ENCODE measurements around the gene ITPR2. TPM values are rescaled to one million over a fixed set of nuclear protein-coding genes. Genes with fewer than 3 reads are reported as not detected.

ITPR2 gene
- total RNA-seq, 2 experiments from 2014 or later = 31.7 to 36.3 TPM

- Mint-ChIP-seq H3K4me3 (no peak overlapping the region), H3K27me3 (peaks cover 3% of the 10 kb centered on the region), H3K27ac (no peak overlapping the region), H3K4me1 (peaks cover 25% of the 10 kb centered on the region), H3K9me3 (no peaks in the 10 kb centered on the region), H3K36me3 (ENCODE audit: low read depth) (no peaks in the 10 kb centered on the region)
- ChIA-PET CTCF (no interaction called here), POLR2A (interaction anchor here (0.6 kb wide), 1 partner anchor 86 kb away, joined by 3 read pairs; no protein-coding TSS in a partner anchor)
- no peak for DNase-seq
Observed at GRCh38 chr12:26297396-26298070, 535.5 kb downstream of the ITPR2 start.

- Mint-ChIP-seq H3K4me1 (peaks cover 24% of the 10 kb centered on the region), H3K9me3 (no peaks in the 10 kb centered on the region), H3K36me3 (ENCODE audit: low read depth) (no peaks in the 10 kb centered on the region)
Observed at GRCh38 chr12:26295001-26295400, 538.0 kb downstream of the ITPR2 start.

GRCh38 chr12:26293612-26294011, 539.4 kb downstream of the ITPR2 start:
- Mint-ChIP-seq H3K27ac (no peak overlapping the region), H3K9me3 (no peaks in the 10 kb centered on the region), H3K4me1 (peaks cover 12% of the 10 kb centered on the region), H3K36me3 (ENCODE audit: low read depth) (no peaks in the 10 kb centered on the region), H3K27me3 (peaks cover 3% of the 10 kb centered on the region), H3K4me3 (no peak overlapping the region)
- ChIA-PET POLR2A (no interaction called here), CTCF (interaction anchor here (0.7 kb wide), 1 partner anchor 12 kb away, joined by 3 read pairs; no protein-coding TSS in a partner anchor)
- DNase-seq = no peak

More at GRCh38 chr12:26295001-26295400, 538.0 kb downstream of the ITPR2 start:
- Mint-ChIP-seq H3K27me3 (peaks cover 3% of the 10 kb centered on the region), H3K4me3 (no peak overlapping the region), H3K27ac (no peak overlapping the region)
- ChIA-PET CTCF (no interaction called here), POLR2A (no interaction called here)
- DNase-seq = no peak

- H3K4me3 Mint-ChIP-seq = no peak overlapping the region
- H3K27ac Mint-ChIP-seq = no peak overlapping the region
- peaks cover 3% of the 10 kb centered on the region for H3K27me3 Mint-ChIP-seq
- H3K36me3 Mint-ChIP-seq (ENCODE audit: low read depth) = no peaks in the 10 kb centered on the region
- POLR2A ChIA-PET = no interaction called here
- H3K4me1 Mint-ChIP-seq = peaks cover 3% of the 10 kb centered on the region
- CTCF ChIA-PET = no interaction called here
- no peaks in the 10 kb centered on the region for H3K9me3 Mint-ChIP-seq
- DNase-seq = no peak
Observed at GRCh38 chr12:26292596-26292995, 540.4 kb downstream of the ITPR2 start.

- H3K4me1 Mint-ChIP-seq = no peaks in the 10 kb centered on the region
- POLR2A ChIA-PET = no interaction called here
Observed at GRCh38 chr12:26290565-26290964, 542.4 kb downstream of the ITPR2 start.

GRCh38 chr12:26287671-26288381, 545.2 kb downstream of the ITPR2 start:
- CTCF ChIA-PET = no interaction called here
- Mint-ChIP-seq H3K4me1 (peaks cover 2% of the 10 kb centered on the region), H3K4me3 (no peak overlapping the region), H3K9me3 (no peaks in the 10 kb centered on the region), H3K36me3 (ENCODE audit: low read depth) (no peaks in the 10 kb centered on the region), H3K27me3 (peaks cover 1% of the 10 kb centered on the region), H3K27ac (no peak overlapping the region)
- DNase-seq = no peak
- POLR2A ChIA-PET = no interaction called here

More at GRCh38 chr12:26290565-26290964, 542.4 kb downstream of the ITPR2 start:
- Mint-ChIP-seq H3K27ac (no peak overlapping the region), H3K4me3 (no peak overlapping the region), H3K27me3 (peaks cover 1% of the 10 kb centered on the region), H3K9me3 (no peaks in the 10 kb centered on the region), H3K36me3 (ENCODE audit: low read depth) (no peaks in the 10 kb centered on the region)
- CTCF ChIA-PET = no interaction called here
- no peak for DNase-seq

Other genes with a start within 250 kb of the ITPR2 start
- 10 to 100 TPM; 44.8 to 45.8 TPM for gene INTS13, start 104.8 kb upstream of the ITPR2 start, total RNA-seq
- 10 to 100 TPM; 85.7 to 87.5 TPM for gene FGFR1OP2, start 105.3 kb upstream of the ITPR2 start, total RNA-seq
- gene TM7SF3, start 181.2 kb upstream of the ITPR2 start, total RNA-seq = 10 to 100 TPM; 33.6 to 35.7 TPM
- 10 to 100 TPM; 40.1 to 41.1 TPM for gene MED21, start 189.4 kb upstream of the ITPR2 start, total RNA-seq
- gene C12orf71, start 249.4 kb upstream of the ITPR2 start, total RNA-seq = not detected

Measured in activated CD4-positive, alpha-beta memory T cell treated with anti-CD3 and anti-CD28 coated beads, Interleukin-2, amount 10 ng/mL, durations not matched to agents 7 days and 5 days (primary cell).